ENCODE measurements around the gene SNX30.

DNA sequence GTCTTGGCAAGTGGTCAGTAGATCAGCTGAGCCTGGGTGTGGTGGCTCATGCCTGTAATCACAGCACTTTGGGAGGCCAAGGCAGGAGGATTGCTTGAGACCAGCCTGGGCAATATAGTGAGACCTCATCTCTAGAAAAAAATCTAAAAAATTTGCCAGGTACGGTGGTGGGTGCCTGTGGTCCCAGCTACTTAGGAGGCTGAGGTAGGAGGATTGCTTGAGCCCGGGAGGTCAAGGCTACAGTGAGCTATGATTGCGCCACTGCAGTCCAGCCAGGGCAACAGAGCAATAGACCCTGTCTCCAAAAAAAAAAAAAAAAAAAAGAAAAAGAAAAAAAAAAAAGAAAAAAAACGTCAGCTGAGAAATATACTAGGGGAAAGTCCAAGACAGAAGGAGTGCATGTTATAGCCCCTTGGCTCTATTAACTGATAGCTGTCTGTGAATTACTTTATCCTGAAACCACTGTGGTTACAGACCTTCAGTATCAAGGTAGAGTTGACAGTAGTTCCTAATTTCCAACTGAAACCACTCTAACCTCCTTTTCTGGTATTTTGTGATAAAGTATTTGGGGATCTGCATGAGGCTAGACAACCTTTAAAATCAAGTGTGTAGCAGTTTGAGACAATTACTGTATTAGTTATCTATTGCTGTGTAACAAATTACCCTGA lies 30.3 kb upstream of the SNX30 start:
- TF ChIP-seq, protein P1, sequence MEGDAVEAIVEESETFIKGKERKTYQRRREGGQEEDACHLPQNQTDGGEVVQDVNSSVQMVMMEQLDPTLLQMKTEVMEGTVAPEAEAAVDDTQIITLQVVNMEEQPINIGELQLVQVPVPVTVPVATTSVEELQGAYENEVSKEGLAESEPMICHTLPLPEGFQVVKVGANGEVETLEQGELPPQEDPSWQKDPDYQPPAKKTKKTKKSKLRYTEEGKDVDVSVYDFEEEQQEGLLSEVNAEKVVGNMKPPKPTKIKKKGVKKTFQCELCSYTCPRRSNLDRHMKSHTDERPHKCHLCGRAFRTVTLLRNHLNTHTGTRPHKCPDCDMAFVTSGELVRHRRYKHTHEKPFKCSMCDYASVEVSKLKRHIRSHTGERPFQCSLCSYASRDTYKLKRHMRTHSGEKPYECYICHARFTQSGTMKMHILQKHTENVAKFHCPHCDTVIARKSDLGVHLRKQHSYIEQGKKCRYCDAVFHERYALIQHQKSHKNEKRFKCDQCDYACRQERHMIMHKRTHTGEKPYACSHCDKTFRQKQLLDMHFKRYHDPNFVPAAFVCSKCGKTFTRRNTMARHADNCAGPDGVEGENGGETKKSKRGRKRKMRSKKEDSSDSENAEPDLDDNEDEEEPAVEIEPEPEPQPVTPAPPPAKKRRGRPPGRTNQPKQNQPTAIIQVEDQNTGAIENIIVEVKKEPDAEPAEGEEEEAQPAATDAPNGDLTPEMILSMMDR (IDR thresholded peaks at IDR 0.05) = no peak
- TF ChIP-seq EP300 (IDR thresholded peaks at IDR 0.05) = no peak

All from sigmoid colon (tissue), 4 donors.